HCEC 1CT (cell line): ENCODE results near the gene PACSIN1.

Experiments
- DNase-seq: peaks from one replicate; pipeline ENCODE4 v3.0.0-alpha.2; 2017

The PACSIN1 gene

GRCh38 chr6:34565722-34566137 is 99.9 kb downstream of the PACSIN1 start:
- no peak for DNase-seq

- DNase-seq = no peak
These were observed 101.1 kb downstream of the PACSIN1 start for GRCh38 chr6:34566830-34567546.

DNA sequence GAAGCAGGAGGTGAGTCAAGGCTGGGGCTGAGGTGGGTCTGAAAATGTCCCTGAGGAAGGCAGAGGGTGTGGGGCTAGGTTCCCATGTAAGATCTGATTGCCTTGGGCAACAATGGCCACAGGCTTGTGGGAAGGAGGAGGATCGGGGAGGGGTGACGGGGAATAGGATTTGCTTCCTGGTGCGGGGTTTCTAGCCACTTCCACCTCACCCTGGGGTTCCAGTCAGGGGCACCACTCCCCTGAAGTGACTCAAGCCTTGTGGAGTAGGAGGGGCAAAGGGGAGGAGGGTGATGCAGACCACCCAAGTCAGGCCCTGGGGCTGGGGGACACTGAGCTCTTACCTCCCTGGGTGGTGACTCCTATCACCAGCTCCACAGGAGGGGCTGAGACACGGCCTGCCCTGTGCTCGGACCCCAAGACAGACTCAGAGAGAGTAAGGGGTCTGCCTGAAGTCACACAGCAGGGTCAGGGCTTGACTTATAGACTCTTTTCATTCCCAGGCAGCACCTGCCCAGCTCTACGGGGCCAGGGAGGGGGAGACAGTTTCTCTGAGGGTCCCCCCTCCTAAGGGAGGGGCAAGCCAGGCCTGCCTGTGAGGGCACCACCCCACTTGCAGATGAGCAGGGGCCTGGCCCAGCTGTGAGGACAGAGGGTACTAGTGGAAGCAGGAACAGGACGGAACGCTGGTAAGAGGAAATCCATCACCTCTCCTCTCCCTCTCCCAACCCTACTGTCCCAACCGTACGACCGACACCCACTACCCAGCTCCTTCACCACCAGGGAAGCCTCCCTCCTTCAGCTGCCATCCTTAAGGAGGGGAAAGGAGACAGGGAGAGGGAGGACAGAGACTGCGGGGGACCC is 102.7 kb downstream of the PACSIN1 start:
- no peak for DNase-seq

GRCh38 chr6:34569361-34569973 is 103.6 kb downstream of the PACSIN1 start:
- DNase-seq = no peak

DNA sequence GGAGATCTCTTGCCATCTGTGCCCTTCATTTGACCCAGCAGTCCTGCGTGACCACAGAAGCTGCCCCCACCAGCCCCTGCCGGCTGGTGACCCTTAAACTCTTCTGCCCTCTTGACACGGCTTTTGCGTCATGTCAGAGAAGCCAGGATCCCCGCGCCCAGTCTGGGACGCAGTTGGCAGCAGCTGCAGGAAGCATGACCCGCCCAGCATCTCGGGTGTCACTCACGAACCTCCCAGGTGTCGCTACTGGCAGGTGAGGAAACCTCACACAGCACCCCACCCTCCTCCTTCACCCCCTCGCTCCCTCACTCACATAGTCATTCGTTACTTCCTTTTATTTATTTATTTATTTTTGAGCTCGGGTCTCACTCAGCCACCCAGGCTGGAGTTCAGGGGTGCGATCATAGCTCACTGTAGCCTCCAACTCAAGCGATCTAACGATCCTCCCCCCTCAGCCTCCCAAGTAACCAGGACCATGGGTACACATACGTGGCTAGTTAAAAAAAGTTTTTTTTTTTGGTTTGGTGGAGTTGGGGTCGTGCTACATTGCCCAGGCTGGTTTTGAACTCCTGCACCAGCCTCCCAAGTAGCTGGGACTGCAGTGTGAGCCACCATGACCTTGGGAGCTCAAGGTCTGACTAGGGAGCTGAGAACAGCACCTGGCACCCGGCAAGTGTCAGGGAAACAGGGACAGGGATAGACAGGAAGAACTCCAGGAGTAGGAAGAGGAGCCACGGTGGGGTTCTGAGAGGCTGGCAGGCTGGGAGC is 104.4 kb downstream of the PACSIN1 start:
- DNase-seq = no peak

DNA sequence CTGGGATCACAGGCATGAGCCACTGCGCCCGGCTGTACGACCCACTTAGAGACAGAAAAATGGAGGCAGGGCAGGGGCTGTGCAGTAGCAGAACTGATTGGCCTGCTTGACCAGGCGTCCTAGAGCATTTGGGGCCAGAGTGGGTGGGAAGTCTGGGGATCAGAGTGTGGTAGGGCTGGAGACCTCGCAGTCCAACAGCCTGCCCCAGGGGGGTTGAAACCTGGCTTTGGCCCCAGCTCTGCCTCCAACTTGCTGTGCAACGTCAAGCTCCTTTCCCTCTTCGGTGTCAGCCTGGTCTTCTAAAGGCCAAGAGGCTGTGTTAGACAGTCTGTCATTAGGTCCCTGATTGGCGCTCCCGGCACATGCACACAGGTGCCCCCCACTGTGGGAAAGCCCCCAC is 105.5 kb downstream of the PACSIN1 start:
- no peak for DNase-seq

DNA sequence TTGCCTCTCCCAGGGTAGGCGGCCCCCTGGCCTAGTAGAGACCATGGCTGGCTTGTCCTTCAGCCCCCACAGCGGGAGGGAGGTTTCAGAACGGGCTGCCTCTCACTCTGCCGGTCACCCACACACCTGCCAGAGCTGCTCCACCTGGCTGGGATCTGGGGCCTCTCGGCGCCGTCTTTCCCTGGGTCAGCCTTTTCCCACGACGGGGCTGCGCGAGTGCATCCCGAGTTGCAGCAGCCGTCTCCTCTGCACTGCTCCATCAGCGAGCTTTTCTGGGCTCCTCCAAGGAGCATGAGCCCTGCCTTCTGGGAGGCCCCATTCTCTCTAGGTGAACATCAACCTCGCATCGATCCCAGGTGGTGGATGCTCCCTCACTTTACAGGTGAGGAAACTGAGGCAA is 106.1 kb downstream of the PACSIN1 start:
- DNase-seq = no peak

DNA sequence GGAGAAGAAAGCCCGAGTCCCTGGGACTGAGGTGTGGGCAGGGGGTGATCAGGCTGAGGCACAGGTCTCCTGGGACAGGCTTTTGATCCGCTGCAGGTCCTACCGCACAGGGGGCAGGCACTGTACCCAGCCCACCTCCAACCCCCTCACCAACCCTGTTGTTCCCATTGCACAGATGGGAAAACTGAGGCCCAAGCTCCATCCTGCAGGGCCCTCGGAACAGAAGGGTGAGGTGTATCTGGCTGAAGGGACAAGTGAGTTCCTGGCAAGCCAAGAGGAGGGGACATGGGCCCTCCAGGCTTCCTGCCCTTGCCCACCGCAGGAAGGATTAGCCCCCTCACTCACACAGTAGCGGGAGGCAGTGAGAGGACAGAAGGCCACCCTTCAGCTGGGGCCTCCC is 106.7 kb downstream of the PACSIN1 start:
- DNase-seq = no peak

DNA sequence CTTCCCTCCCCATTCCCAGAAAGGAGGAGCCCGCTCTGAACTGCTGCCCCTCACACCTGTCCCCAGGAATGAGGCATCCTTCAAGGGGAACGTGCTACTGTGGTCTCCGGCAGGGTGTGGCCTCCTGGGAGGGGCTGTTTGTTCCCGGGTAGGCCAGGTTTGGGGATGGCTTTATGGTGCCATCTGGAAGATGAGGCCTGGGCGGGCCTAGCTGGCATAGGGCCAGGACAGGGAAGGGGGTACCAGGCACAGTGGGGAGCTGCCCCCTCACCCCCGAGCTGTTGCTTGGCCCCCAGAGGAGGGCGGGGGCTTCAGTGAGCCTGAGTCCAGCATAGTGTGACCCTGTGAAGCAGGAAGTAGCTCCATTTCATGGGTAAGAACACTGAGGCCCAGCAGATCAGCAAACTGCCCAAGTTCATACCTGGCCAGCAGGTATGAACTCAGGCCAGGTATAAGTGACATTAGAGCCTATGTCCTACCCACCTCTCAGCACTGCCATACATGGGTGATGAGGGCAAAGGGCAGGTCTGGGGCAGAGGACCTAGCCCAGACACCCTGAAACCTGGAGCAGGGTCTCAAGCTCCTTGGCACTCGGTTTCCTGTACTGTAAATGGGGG is 107.8 kb downstream of the PACSIN1 start:
- DNase-seq = no peak

- no peak for DNase-seq
These were observed 108.9 kb downstream of the PACSIN1 start for GRCh38 chr6:34574647-34575293.

- no peak for DNase-seq
These were observed 109.5 kb downstream of the PACSIN1 start for GRCh38 chr6:34575326-34575725.

GRCh38 chr6:34576286-34576955 is 110.5 kb downstream of the PACSIN1 start:
- no peak for DNase-seq

GRCh38 chr6:34578445-34579262 is 112.8 kb downstream of the PACSIN1 start:
- no peak for DNase-seq

DNA sequence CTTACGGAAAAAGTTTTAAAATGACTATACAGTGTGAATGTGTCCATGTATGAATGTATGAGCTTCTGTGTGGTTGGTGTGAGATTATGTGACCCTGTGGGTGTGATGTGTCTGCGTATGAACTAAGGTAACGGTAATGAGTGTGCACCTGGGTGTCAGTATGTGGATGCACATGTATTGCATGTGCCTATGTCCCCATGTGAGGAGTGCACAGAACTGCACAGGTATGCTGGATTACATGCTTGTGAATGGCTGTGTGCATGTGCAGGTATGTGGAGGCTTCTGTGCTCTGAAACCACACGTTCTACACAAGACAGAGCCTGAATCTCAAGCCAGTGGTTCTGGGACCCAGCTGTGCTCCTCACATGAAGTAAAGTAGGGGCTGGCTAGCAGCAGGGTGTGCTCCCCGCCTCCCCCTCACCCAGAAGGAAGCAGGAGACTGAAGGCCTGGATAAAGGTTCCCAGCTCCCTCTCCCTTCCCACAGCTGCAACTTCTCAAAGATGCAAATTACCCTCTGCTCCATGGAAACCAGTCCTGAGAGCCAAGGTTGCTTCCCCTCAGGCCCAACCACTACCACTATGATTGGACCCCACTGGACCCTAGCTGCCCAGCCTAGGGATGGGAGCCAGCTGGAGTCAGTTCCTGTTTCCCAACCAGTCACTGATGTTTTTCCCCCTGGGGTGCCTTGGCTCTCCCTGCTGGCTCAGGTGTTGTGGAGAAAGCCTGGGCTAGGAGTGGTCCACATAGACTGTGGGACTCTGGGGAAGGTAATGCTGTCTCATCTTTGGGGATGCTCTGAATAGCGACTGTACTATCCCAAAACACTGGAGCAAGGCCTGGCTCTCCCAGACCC is 115.1 kb downstream of the PACSIN1 start:
- DNase-seq = no peak

DNA sequence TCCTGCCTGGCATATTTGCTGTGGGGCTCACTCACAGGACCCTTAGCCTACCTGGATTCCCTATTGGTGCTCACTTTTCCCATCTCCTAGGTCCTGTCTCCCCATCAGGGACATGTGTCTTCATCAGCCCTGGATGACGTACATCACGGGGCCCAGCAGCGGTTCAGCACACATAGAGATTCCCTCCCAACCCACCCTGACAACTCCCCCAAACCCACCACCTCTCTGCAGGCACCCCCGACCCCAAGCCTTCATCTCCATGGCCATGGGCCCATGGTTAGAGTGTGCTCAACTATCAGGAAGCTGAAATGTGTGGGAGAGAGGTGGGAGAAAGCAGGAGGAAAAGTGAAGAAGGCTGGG is 115.7 kb downstream of the PACSIN1 start:
- no peak for DNase-seq

DNA sequence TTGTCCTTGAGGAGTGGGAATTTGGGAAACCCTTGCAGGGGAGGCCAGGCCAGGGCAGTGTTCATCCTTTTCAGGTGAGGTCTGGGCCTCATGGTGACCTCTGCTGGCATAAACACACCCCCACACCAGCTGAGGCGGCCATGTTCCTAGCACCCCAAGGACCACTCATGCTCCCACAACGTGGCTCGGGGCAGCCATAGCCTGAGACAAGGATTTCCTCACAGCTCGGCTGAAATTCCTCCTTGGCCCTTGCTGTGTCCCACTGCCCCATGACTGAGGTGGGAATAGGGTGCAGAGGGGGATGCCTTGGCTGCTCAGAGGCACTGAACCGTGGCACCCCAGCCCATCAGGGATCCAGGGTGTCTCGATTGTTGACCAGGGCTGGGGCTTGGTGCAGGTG is 117.6 kb downstream of the PACSIN1 start:
- no peak for DNase-seq

GRCh38 chr6:34583861-34584604 is 118.2 kb downstream of the PACSIN1 start:
- no peak for DNase-seq

GRCh38 chr6:34584694-34585093 is 118.8 kb downstream of the PACSIN1 start:
- no peak for DNase-seq
